H9 (cell line): ENCODE results near the gene ARNT2. TPM values are rescaled to one million over a fixed set of nuclear protein-coding genes. Genes with fewer than 3 reads are reported as not detected.

Experiments used
- DNase-seq: peaks from one replicate; pipeline ENCODE4 v3.0.0-alpha.2; 2017
- H2AFZ ChIP-seq: one replicate; pipeline ENCODE4 v1.6.1; 2013; ENCODE audit warnings: mild to moderate bottlenecking, low read length, control low read depth, moderate library complexity
- H2AK5ac ChIP-seq: 2 replicates; pipeline ENCODE4 v1.6.1; 2013; ENCODE audit warnings: low read length, control low read depth, mixed read lengths; ENCODE audit not compliant: insufficient read length
- H2BK120ac ChIP-seq: one replicate; pipeline ENCODE4 v1.6.1; 2013; ENCODE audit warnings: low read depth, mild to moderate bottlenecking, low read length, control low read depth, inconsistent platforms; ENCODE audit not compliant: poor library complexity, severe bottlenecking
- H2BK12ac ChIP-seq: 2 replicates; pipeline ENCODE4 v1.6.1; 2013; ENCODE audit warnings: low read length, control low read depth, mixed read lengths, low read depth; ENCODE audit not compliant: insufficient read length
- H2BK15ac ChIP-seq: 2 replicates; pipeline ENCODE4 v1.6.1; 2013; ENCODE audit warnings: low read depth, low read length, control low read depth
- H2BK20ac ChIP-seq: one replicate; pipeline ENCODE4 v1.6.1; 2013; ENCODE audit warnings: low read depth, mild to moderate bottlenecking, low read length, control low read depth, inconsistent platforms; ENCODE audit not compliant: poor library complexity, severe bottlenecking
- H2BK5ac ChIP-seq: 2 replicates; pipeline ENCODE4 v1.6.1; 2013; ENCODE audit warnings: low read length, control low read depth, mixed read lengths; ENCODE audit not compliant: insufficient read length
- H3K14ac ChIP-seq: 2 replicates; pipeline ENCODE4 v1.6.1; 2013; ENCODE audit warnings: low read length, control low read depth; ENCODE audit not compliant: insufficient read depth
- H3K18ac ChIP-seq: 2 replicates; pipeline ENCODE4 v1.6.1; 2013; ENCODE audit warnings: low read depth, mild to moderate bottlenecking, mixed read lengths, low read length, control low read depth; ENCODE audit not compliant: insufficient read length
- H3K23ac ChIP-seq: 2 replicates; pipeline ENCODE4 v1.6.1; 2013; ENCODE audit warnings: low read length, control low read depth, mixed read lengths, low read depth; ENCODE audit not compliant: insufficient read length
- H3K23me2 ChIP-seq: 2 replicates; pipeline ENCODE4 v1.6.1; 2013; ENCODE audit warnings: low read depth, mild to moderate bottlenecking, mixed read lengths, low read length, control low read depth; ENCODE audit not compliant: insufficient read length, poor library complexity, severe bottlenecking
- H3K27ac ChIP-seq: 2 replicates; pipeline ENCODE4 v1.5.1; 2013; ENCODE audit warnings: low read length, control low read depth, mixed read lengths, low read depth; ENCODE audit not compliant: insufficient read length
- H3K27me3 ChIP-seq: 2 replicates; pipeline ENCODE4 v1.6.1; 2013; ENCODE audit warnings: low read length, control low read depth, inconsistent platforms; ENCODE audit not compliant: insufficient read depth
- H3K4ac ChIP-seq: 2 replicates; pipeline ENCODE4 v1.6.1; 2013; ENCODE audit warnings: low read depth, mild to moderate bottlenecking, control low read depth, inconsistent platforms, low read length, moderate library complexity
- H3K4me1 ChIP-seq: 2 replicates; pipeline ENCODE4 v1.6.1; 2013; ENCODE audit warnings: low read length, control low read depth, inconsistent platforms; ENCODE audit not compliant: insufficient read depth
- H3K4me2 ChIP-seq: 2 replicates; pipeline ENCODE4 v1.6.1; 2013; ENCODE audit warnings: low read length, control low read depth, mixed read lengths; ENCODE audit not compliant: insufficient read length, insufficient read depth
- H3K56ac ChIP-seq: 2 replicates; pipeline ENCODE4 v1.6.1; 2013; ENCODE audit warnings: low read depth, mild to moderate bottlenecking, mixed read lengths, low read length, control low read depth; ENCODE audit not compliant: insufficient read length
- H3K79me1 ChIP-seq: 2 replicates; pipeline ENCODE4 v1.6.1; 2013; ENCODE audit warnings: low read depth, mild to moderate bottlenecking, moderate library complexity, low read length, control low read depth, inconsistent platforms; ENCODE audit not compliant: insufficient read depth, poor library complexity, severe bottlenecking
- H3K79me2 ChIP-seq: 2 replicates; pipeline ENCODE4 v1.6.1; 2013; ENCODE audit warnings: low read length, control low read depth, inconsistent platforms; ENCODE audit not compliant: insufficient read depth
- H3K9ac ChIP-seq: 2 replicates; pipeline ENCODE4 v1.6.1; 2013; ENCODE audit warnings: low read length, control low read depth, mixed read lengths; ENCODE audit not compliant: insufficient read length; ENCODE audit errors: extremely low read depth
- H3K9me3 ChIP-seq: one replicate; pipeline ENCODE4 v1.6.1; 2013; ENCODE audit warnings: low read depth, low read length, inconsistent platforms; ENCODE audit not compliant: control insufficient read depth
- H3T11ph ChIP-seq: one replicate; pipeline ENCODE4 v1.6.1; 2013; ENCODE audit warnings: mild to moderate bottlenecking, low read length, control low read depth, inconsistent platforms
- H4K20me1 ChIP-seq: one replicate; pipeline ENCODE4 v1.6.1; 2013; ENCODE audit not compliant: control insufficient read depth, insufficient read length, insufficient read depth
- H4K5ac ChIP-seq: 2 replicates; pipeline ENCODE4 v1.6.1; 2013; ENCODE audit warnings: low read depth, mild to moderate bottlenecking, mixed read lengths, low read length, control low read depth; ENCODE audit not compliant: insufficient read length
- H4K8ac ChIP-seq: replicated peaks from 2 replicates; pipeline ENCODE4 v1.6.1; 2013; ENCODE audit warnings: low read length, control low read depth, mixed read lengths, low read depth; ENCODE audit not compliant: insufficient read length
- H4K91ac ChIP-seq: 2 replicates; pipeline ENCODE4 v1.6.1; 2013; ENCODE audit warnings: low read depth, mild to moderate bottlenecking, moderate library complexity, mixed read lengths, low read length, control low read depth; ENCODE audit not compliant: insufficient read length
- H3K27ac Mint-ChIP-seq, 3 experiments: 2 replicates in 2 of 3; 3 replicates in 1 of 3; pipeline ENCODE4 v1.8.0; 2020 to 2021; ENCODE audit warnings: mixed read lengths in 3 of 3, mild to moderate bottlenecking in 1 of 3, moderate library complexity in 1 of 3
- H3K27me3 Mint-ChIP-seq: 2 replicates; pipeline ENCODE4 v1.8.0; 2021; ENCODE audit warnings: low read depth, mild to moderate bottlenecking, moderate library complexity, mixed read lengths
- H3K36me3 Mint-ChIP-seq, 3 experiments: 2 replicates in 2 of 3; 3 replicates in 1 of 3; pipeline ENCODE4 v1.8.0; 2020 to 2021; ENCODE audit warnings: low read depth in 3 of 3, mixed read lengths in 3 of 3; ENCODE audit not compliant: insufficient read depth in 1 of 3
- H3K4me1 Mint-ChIP-seq, 2 experiments: 2 replicates each; pipeline ENCODE4 v1.8.0; 2020; ENCODE audit warnings: mixed read lengths in 2 of 2
- H3K4me3 Mint-ChIP-seq, 2 experiments: 2 replicates in 1 of 2; 3 replicates in 1 of 2; pipeline ENCODE4 v1.8.0; 2020 to 2021; ENCODE audit warnings: mild to moderate bottlenecking in 2 of 2, mixed read lengths in 2 of 2, moderate library complexity in 1 of 2
- H3K9me3 Mint-ChIP-seq, 2 experiments: 2 replicates in 1 of 2; 3 replicates in 1 of 2; pipeline ENCODE4 v1.8.0; 2020; ENCODE audit warnings: mild to moderate bottlenecking in 2 of 2, mixed read lengths in 2 of 2, moderate library complexity in 1 of 2
- WGBS: extraction: QIAGEN DNeasy Blood & Tissue Kit; methylation state at CpG from one replicate; pipeline ENCODE4 v1.1.7; 2013; ENCODE audit warnings: missing lambda C conversion rate, low lambda C conversion rate, mixed read lengths; ENCODE audit not compliant: insufficient read length; ENCODE audit errors: extremely low coverage; 5-methylcytosine and 5-hydroxymethylcytosine counted together
- total RNA-seq: library from RNA; stranded (reverse); gene quantifications from 2 replicates; pipeline ENCODE4 v1.2.1, GENCODE V29; 2021
- TF ChIP-seq, protein P1 (sequence below): fragments of 200-600 bp; sonication (generic); conservative IDR thresholded peaks from 3 replicates; pipeline ENCODE4 v1.8.0; 2021; ENCODE audit warnings: antibody characterized with exemption, mild to moderate bottlenecking

The ARNT2 gene
- total RNA-seq, 1 experiment from 2014 or later: 10.5 TPM

GRCh38 chr15:80462111-80462510, 57.9 kb downstream of the ARNT2 start:
- Histone ChIP-seq H3K23me2 (no peaks in the 10 kb centered on the region), H2BK5ac (no peak overlapping the region), H3K27me3 (no peaks in the 10 kb centered on the region), H3K9ac (no peak overlapping the region), H3K79me2 (no peaks in the 10 kb centered on the region), H4K20me1 (no peaks in the 10 kb centered on the region), H3K18ac (no peak overlapping the region), H4K91ac (no peak overlapping the region), H2BK20ac (no peak overlapping the region), H2BK15ac (no peak overlapping the region), H3K4ac (no peak overlapping the region), H3K14ac (no peak overlapping the region), H3T11ph (no peak overlapping the region), H2AK5ac (no peak overlapping the region), H4K5ac (no peak overlapping the region), H3K79me1 (no peaks in the 10 kb centered on the region), H3K4me1 (no peaks in the 10 kb centered on the region), H3K56ac (no peak overlapping the region), H2BK120ac (no peak overlapping the region), H2AFZ (no peak overlapping the region), H2BK12ac (no peak overlapping the region), H3K27ac (no peak overlapping the region), H3K23ac (no peak overlapping the region), H4K8ac (no peak overlapping the region), H3K4me2 (no peak overlapping the region), H3K9me3 (no peaks in the 10 kb centered on the region)
- TF ChIP-seq, protein P1, sequence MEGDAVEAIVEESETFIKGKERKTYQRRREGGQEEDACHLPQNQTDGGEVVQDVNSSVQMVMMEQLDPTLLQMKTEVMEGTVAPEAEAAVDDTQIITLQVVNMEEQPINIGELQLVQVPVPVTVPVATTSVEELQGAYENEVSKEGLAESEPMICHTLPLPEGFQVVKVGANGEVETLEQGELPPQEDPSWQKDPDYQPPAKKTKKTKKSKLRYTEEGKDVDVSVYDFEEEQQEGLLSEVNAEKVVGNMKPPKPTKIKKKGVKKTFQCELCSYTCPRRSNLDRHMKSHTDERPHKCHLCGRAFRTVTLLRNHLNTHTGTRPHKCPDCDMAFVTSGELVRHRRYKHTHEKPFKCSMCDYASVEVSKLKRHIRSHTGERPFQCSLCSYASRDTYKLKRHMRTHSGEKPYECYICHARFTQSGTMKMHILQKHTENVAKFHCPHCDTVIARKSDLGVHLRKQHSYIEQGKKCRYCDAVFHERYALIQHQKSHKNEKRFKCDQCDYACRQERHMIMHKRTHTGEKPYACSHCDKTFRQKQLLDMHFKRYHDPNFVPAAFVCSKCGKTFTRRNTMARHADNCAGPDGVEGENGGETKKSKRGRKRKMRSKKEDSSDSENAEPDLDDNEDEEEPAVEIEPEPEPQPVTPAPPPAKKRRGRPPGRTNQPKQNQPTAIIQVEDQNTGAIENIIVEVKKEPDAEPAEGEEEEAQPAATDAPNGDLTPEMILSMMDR: no peak
- Mint-ChIP-seq H3K27me3 (peaks cover 4% of the 10 kb centered on the region), H3K4me3 (no peak overlapping the region), H3K27ac (no peak overlapping the region; a peak in 1 of 7 replicates), H3K4me1 (peaks cover 13 to 16% of the 10 kb centered on the region in 2 experiments), H3K9me3 (no peaks in the 10 kb centered on the region), H3K36me3 (no peaks in the 10 kb centered on the region; a peak in 1 of 7 replicates)
- WGBS: no CpG with 5 or more reads among the region's 6 CpGs
- no peak for DNase-seq
